Natural killer cell (primary cell): ENCODE results near the gene CRTAP. TPM values are rescaled to one million over a fixed set of nuclear protein-coding genes. Genes with fewer than 3 reads are reported as not detected.
"Not testable (repeated sequence)": the region's sequence is repeated elsewhere in the genome, so short reads cannot be mapped to it uniquely, and the experiment has no call there.

ENCODE experiments used
- ATAC-seq, 3 donors: fragments of 150-1000 bp in 2 of 3; fragments of 200-7000 bp in 1 of 3; cut with Tn5 transposase; 1 replicate in 1 of 3; 2 replicates in 2 of 3; pipeline ENCODE4 v1.10.0; 2021; ENCODE audit warnings: mild to moderate bottlenecking in 2 of 3, moderate library complexity in 2 of 3
- DNase-seq, 2 donors: peaks; one replicate each; pipeline versions ENCODE4 v3.0.0 to v3.0.0-alpha.2; 2013 to 2021; ENCODE audit warnings: mixed read lengths in 1 of 2
- H3K27ac ChIP-seq: one replicate; pipeline ENCODE4 v1.5.1; 2013; ENCODE audit warnings: mild to moderate bottlenecking, low read length
- H3K27me3 ChIP-seq: one replicate; pipeline ENCODE4 v1.6.1; 2013; ENCODE audit warnings: low read length; ENCODE audit not compliant: control insufficient read depth, insufficient read depth
- H3K36me3 ChIP-seq: one replicate; pipeline ENCODE4 v1.6.1; 2013; ENCODE audit warnings: low read length; ENCODE audit not compliant: control insufficient read depth, insufficient read depth
- H3K4me1 ChIP-seq: one replicate; pipeline ENCODE4 v1.6.1; 2013; ENCODE audit warnings: low read length; ENCODE audit not compliant: control insufficient read depth, insufficient read depth
- H3K4me3 ChIP-seq: one replicate; pipeline ENCODE4 v1.5.1; 2013; ENCODE audit warnings: low read length
- H3K9me3 ChIP-seq: one replicate; pipeline ENCODE4 v1.6.1; 2013; ENCODE audit warnings: low read length; ENCODE audit not compliant: control insufficient read depth, insufficient read depth
- H3K27ac Mint-ChIP-seq, 2 donors: one replicate each; pipeline ENCODE4 v1.8.0; 2022; ENCODE audit warnings: mild to moderate bottlenecking in 2 of 2, mixed read lengths in 2 of 2, moderate library complexity in 1 of 2
- H3K27me3 Mint-ChIP-seq, 2 donors: one replicate each; pipeline ENCODE4 v1.8.0; 2022; ENCODE audit warnings: low read depth in 2 of 2, mixed read lengths in 2 of 2
- H3K36me3 Mint-ChIP-seq: one replicate; pipeline ENCODE4 v1.8.0; 2022; ENCODE audit warnings: mixed read lengths
- H3K4me1 Mint-ChIP-seq, 2 donors: one replicate each; pipeline ENCODE4 v1.8.0; 2022; ENCODE audit warnings: mixed read lengths in 2 of 2
- H3K4me3 Mint-ChIP-seq: one replicate; pipeline ENCODE4 v1.8.0; 2022; ENCODE audit warnings: mild to moderate bottlenecking, moderate library complexity, mixed read lengths
- H3K9me3 Mint-ChIP-seq, 2 donors: one replicate each; pipeline ENCODE4 v1.8.0; 2022; ENCODE audit warnings: mixed read lengths in 2 of 2
- WGBS: methylation state at CpG from one replicate; pipeline ENCODE4 v1.1.7; 2013; ENCODE audit warnings: missing lambda C conversion rate; ENCODE audit not compliant: insufficient coverage; 5-methylcytosine and 5-hydroxymethylcytosine counted together
- intact Hi-C: fragments of 100-400 bp; cut with micrococcal nuclease; formaldehyde crosslinking; loops from one replicate; pipeline ENCODE4 v1.14.2; 2022
- total RNA-seq, 4 donors: library from RNA; stranded (reverse); fragments of 120-200 nt in 1 of 4; gene quantifications; one replicate each; pipeline versions ENCODE4 v1.2.3 to v1.2.4, GENCODE V29; 2013 to 2022
- TF ChIP-seq, protein P1 (sequence below): fragments of 200-600 bp; IDR thresholded peaks from one replicate; pipeline ENCODE4 v1.8.0; 2022; ENCODE audit warnings: antibody characterized with exemption

CRTAP gene
- total RNA-seq, 3 donors from 2014 or later (not counting 1 experiment from before 2014, with no cell fraction given) = 32.4 to 38.2 (median 37.9) TPM

DNA sequence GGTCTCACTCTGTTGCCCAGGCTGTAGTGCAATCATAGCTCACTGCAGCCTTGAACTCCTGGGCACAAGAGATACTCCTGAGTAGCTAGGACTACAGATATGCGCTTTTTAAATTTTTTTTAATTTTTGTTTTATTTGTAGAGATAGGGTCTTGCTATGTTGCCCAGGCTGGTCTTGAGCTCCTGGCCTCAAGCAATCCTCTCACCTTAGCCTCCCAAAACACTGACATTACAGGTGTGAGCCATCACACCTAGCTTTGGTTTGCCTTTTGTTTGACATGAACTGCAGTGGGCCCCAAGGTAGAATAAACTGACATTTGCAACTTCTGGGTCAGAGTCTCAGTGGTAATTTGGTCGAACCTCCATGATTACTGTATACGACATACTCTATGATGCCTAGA is 9.0 kb upstream of the CRTAP start:
- Mint-ChIP-seq H3K27me3 (peaks cover 12 to 15% of the 10 kb centered on the region in 2 donors), H3K4me3 (no peak overlapping the region), H3K4me1 (no peaks in the 10 kb centered on the region), H3K36me3 (no peaks in the 10 kb centered on the region), H3K9me3 (no peaks in the 10 kb centered on the region), H3K27ac (no peak overlapping the region)
- H3K4me1 ChIP-seq = no peaks in the 10 kb centered on the region
- TF ChIP-seq, protein P1, sequence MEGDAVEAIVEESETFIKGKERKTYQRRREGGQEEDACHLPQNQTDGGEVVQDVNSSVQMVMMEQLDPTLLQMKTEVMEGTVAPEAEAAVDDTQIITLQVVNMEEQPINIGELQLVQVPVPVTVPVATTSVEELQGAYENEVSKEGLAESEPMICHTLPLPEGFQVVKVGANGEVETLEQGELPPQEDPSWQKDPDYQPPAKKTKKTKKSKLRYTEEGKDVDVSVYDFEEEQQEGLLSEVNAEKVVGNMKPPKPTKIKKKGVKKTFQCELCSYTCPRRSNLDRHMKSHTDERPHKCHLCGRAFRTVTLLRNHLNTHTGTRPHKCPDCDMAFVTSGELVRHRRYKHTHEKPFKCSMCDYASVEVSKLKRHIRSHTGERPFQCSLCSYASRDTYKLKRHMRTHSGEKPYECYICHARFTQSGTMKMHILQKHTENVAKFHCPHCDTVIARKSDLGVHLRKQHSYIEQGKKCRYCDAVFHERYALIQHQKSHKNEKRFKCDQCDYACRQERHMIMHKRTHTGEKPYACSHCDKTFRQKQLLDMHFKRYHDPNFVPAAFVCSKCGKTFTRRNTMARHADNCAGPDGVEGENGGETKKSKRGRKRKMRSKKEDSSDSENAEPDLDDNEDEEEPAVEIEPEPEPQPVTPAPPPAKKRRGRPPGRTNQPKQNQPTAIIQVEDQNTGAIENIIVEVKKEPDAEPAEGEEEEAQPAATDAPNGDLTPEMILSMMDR = no peak
- no peak for DNase-seq
- H3K27ac ChIP-seq = no peak overlapping the region
- ATAC-seq = no peak
- H3K27me3 ChIP-seq = no peaks in the 10 kb centered on the region
- intact Hi-C loops = no loop called here
- no peak overlapping the region for H3K4me3 ChIP-seq
- WGBS = 91% methylated on average over 2 of the region's 3 CpGs
- H3K9me3 ChIP-seq = no peaks in the 10 kb centered on the region
- no peaks in the 10 kb centered on the region for H3K36me3 ChIP-seq

- Histone ChIP-seq H3K36me3 (no peaks in the 10 kb centered on the region), H3K9me3 (no peaks in the 10 kb centered on the region), H3K27ac (no peak overlapping the region), H3K27me3 (no peaks in the 10 kb centered on the region), H3K4me3 (no peak overlapping the region), H3K4me1 (no peaks in the 10 kb centered on the region)
- DNase-seq = no peak
- H3K9me3 Mint-ChIP-seq = no peaks in the 10 kb centered on the region
- no peaks in the 10 kb centered on the region for H3K36me3 Mint-ChIP-seq
- 51% methylated on average over 3 of the region's 3 CpGs for WGBS
- H3K4me3 Mint-ChIP-seq = no peak overlapping the region
- TF ChIP-seq, protein P1 = no peak
- intact Hi-C loops = no loop called here
- no peak overlapping the region for H3K27ac Mint-ChIP-seq
- no peak for ATAC-seq
- no peaks in the 10 kb centered on the region for H3K4me1 Mint-ChIP-seq
- peaks cover 12 to 15% of the 10 kb centered on the region in 2 donors for H3K27me3 Mint-ChIP-seq
Observed at GRCh38 chr3:33105341-33105948, 8.4 kb upstream of the CRTAP start.

DNA sequence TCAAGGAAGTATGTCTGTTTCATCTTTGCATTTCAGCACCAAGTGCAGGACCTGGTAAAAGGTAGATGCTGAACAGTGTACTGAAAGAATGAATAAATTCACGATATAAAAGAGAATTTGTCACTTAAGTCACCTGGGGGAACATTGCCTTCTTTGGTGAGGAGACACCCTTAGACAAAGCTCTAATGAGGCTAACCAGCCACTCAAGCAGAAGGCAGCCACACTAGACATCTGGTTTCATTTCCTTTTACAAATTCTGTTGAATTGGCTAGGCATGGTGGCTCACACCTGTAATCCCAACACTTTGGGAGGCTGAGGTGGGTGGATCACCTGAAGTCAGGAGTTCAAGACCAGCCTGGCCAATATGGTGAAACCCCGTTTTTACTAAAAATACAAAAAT is 7.0 kb upstream of the CRTAP start:
- H3K9me3 Mint-ChIP-seq, H3K27me3 ChIP-seq, H3K9me3 ChIP-seq, H3K27ac Mint-ChIP-seq, H3K4me3 ChIP-seq, H3K36me3 Mint-ChIP-seq, ATAC-seq, H3K4me1 Mint-ChIP-seq, H3K4me3 Mint-ChIP-seq, H3K27ac ChIP-seq, H3K4me1 ChIP-seq, DNase-seq, intact Hi-C loops, H3K36me3 ChIP-seq: not testable (repeated sequence)
- 42% methylated on average over 1 of the region's 2 CpGs for WGBS
- peaks cover 12 to 15% of the 10 kb centered on the region in 2 donors for H3K27me3 Mint-ChIP-seq

- no peak overlapping the region for H3K4me3 Mint-ChIP-seq
- no peak overlapping the region for H3K27ac Mint-ChIP-seq
- Histone ChIP-seq H3K4me3 (no peak overlapping the region), H3K27ac (no peak overlapping the region), H3K27me3 (no peaks in the 10 kb centered on the region), H3K36me3 (no peaks in the 10 kb centered on the region), H3K4me1 (peaks cover 19% of the 10 kb centered on the region), H3K9me3 (no peaks in the 10 kb centered on the region)
- 92% methylated on average over 5 of the region's 8 CpGs for WGBS
- ATAC-seq (no peak), DNase-seq (no peak)
- intact Hi-C loops = loop anchor here (5.0 kb wide), 1 partner anchor 331 kb away; the partner anchor contains the start of gene UBP1
- TF ChIP-seq, protein P1 = no peak
- peaks cover 4 to 7% of the 10 kb centered on the region in 2 donors for H3K27me3 Mint-ChIP-seq
- H3K36me3 Mint-ChIP-seq = no peaks in the 10 kb centered on the region
- peaks cover 3 to 19% of the 10 kb centered on the region in 2 donors for H3K4me1 Mint-ChIP-seq
- H3K9me3 Mint-ChIP-seq = no peaks in the 10 kb centered on the region
Observed at GRCh38 chr3:33111581-33111980, 2.2 kb upstream of the CRTAP start.
